ENCODE measurements around the gene NRG2.

DNA sequence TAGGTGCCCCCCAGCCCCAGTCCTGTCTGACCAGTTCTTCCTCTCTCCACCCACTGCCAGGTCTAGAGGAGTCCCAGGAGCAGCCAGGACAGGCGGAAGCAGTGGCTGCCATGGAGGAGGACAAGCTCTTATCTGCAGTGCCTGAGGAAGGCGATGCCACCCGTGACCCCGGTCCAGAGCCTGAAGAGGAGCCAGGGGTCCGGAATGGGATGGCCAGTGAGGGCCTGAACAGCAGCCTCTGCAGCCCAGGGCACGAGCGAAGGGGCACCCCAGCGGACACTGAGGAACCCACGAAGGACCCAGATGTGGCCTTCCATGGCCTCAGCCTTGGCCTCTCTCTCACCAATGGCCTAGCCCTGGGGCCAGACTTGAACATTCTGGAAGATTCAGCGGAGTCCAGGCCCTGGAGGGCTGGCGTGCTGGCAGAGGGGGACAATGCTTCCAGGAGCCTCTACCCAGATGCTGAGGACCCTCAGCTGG, 233.7 kb downstream of the NRG2 start:
- TF ChIP-seq CTCF (conservative IDR thresholded peaks at IDR 0.05; ENCODE audit: low read depth, low read length) (no peak), EZH2phosphoT487 (IDR thresholded peaks at IDR 0.05; ENCODE audit: borderline replicate concordance, low read length) (no peak), EZH2 (IDR thresholded peaks at IDR 0.05; ENCODE audit: low read length, unreplicated experiment) (no peak)

All from PC-3 (cell line).